ENCODE data around the gene HIPK2. TPM values are rescaled to one million over a fixed set of nuclear protein-coding genes. Genes with fewer than 3 reads are reported as not detected.
A peak's percentile ranks its signal among the peaks of the same experiment; 100 is the strongest.

HIPK2 gene
- total and polyA plus RNA-seq, 7 donors: 18.1 to 166 (median 78.5) TPM

GRCh38 chr7:139797607-139798006 lies 19.8 kb upstream of the HIPK2 start:
- no peak overlapping the region for H3K4me3 ChIP-seq
- intact Hi-C loops (cut with DNase I): no loop called here
- no peaks in the 10 kb centered on the region for H3K36me3 ChIP-seq (ENCODE audit: insufficient read depth in 1 of 2, low read depth in 1 of 2)
- WGBS, 3 donors: 77 to 79% (median 77%) methylated on average over 2 of the region's 2 CpGs
- ATAC-seq (no peak), DNase-seq (no peak)
- TF ChIP-seq CTCF (IDR thresholded peaks at IDR 0.05): no peak
- H3K27ac ChIP-seq: no peak overlapping the region
- H3K27me3 ChIP-seq (ENCODE audit: insufficient read depth in 3 of 3, low read length in 2 of 3): no peaks in the 10 kb centered on the region
- no peaks in the 10 kb centered on the region for H3K4me1 ChIP-seq
- H3K9me3 ChIP-seq: no peaks in the 10 kb centered on the region

GRCh38 chr7:139791316-139791715 lies 13.5 kb upstream of the HIPK2 start:
- no peak for TF ChIP-seq CTCF (IDR thresholded peaks at IDR 0.05)
- H3K4me3 ChIP-seq: no peak overlapping the region
- intact Hi-C loops (cut with DNase I): no loop called here
- H3K36me3 ChIP-seq (ENCODE audit: insufficient read depth in 1 of 2, low read depth in 1 of 2): no peaks in the 10 kb centered on the region
- H3K9me3 ChIP-seq: no peaks in the 10 kb centered on the region
- H3K4me1 ChIP-seq: peaks cover 14% of the 10 kb centered on the region
- no peak for DNase-seq
- 60 to 71% (median 68%) methylated on average over 7 of the region's 7 CpGs for WGBS, 3 donors
- peaks cover 0 to 4% (median 0%) of the 10 kb centered on the region in 3 donors for H3K27me3 ChIP-seq (ENCODE audit: insufficient read depth in 3 of 3, low read length in 2 of 3)
- peak overlapping the region; percentile 72 for H3K27ac ChIP-seq
- peak; percentile 97 to 100 (median 99) for ATAC-seq

GRCh38 chr7:139784648-139785047 lies 6.8 kb upstream of the HIPK2 start:
- DNase-seq (no peak), ATAC-seq (no peak)
- intact Hi-C loops (cut with DNase I): no loop called here
- H3K9me3 ChIP-seq: no peaks in the 10 kb centered on the region
- no peaks in the 10 kb centered on the region for H3K4me1 ChIP-seq
- H3K36me3 ChIP-seq (ENCODE audit: insufficient read depth in 1 of 2, low read depth in 1 of 2): no peaks in the 10 kb centered on the region
- H3K4me3 ChIP-seq: no peak overlapping the region
- 86 to 91% (median 91%) methylated on average over 3 of the region's 3 CpGs for WGBS, 3 donors
- H3K27ac ChIP-seq: no peak overlapping the region
- no peak for TF ChIP-seq CTCF (IDR thresholded peaks at IDR 0.05)
- peaks cover 0 to 5% (median 4%) of the 10 kb centered on the region in 3 donors for H3K27me3 ChIP-seq (ENCODE audit: insufficient read depth in 3 of 3, low read length in 2 of 3)

GRCh38 chr7:139783647-139784385 lies 6.0 kb upstream of the HIPK2 start:
- Histone ChIP-seq H3K27me3 (ENCODE audit: insufficient read depth in 3 of 3, low read length in 2 of 3) (peaks cover 0 to 5% (median 4%) of the 10 kb centered on the region in 3 donors), H3K4me3 (no peak overlapping the region), H3K4me1 (peaks cover 6% of the 10 kb centered on the region), H3K36me3 (ENCODE audit: insufficient read depth in 1 of 2, low read depth in 1 of 2) (no peaks in the 10 kb centered on the region), H3K27ac (no peak overlapping the region), H3K9me3 (no peaks in the 10 kb centered on the region)
- ATAC-seq (no peak), DNase-seq (no peak)
- intact Hi-C loops (cut with DNase I): no loop called here
- TF ChIP-seq CTCF (IDR thresholded peaks at IDR 0.05): no peak
- 49 to 63% (median 62%) methylated on average over 3 of the region's 3 CpGs for WGBS, 3 donors

- intact Hi-C loops (cut with DNase I): no loop called here
- H3K27ac ChIP-seq: no peak overlapping the region
- no peaks in the 10 kb centered on the region for H3K36me3 ChIP-seq (ENCODE audit: insufficient read depth in 1 of 2, low read depth in 1 of 2)
- H3K4me1 ChIP-seq: peaks cover 11% of the 10 kb centered on the region
- DNase-seq: no peak
- H3K9me3 ChIP-seq: no peaks in the 10 kb centered on the region
- WGBS, 3 donors: 88 to 96% (median 92%) methylated on average over 3 of the region's 3 CpGs
- H3K4me3 ChIP-seq: no peak overlapping the region
- no peak for ATAC-seq
- TF ChIP-seq CTCF (IDR thresholded peaks at IDR 0.05): no peak
- peaks cover 0 to 5% (median 4%) of the 10 kb centered on the region in 3 donors for H3K27me3 ChIP-seq (ENCODE audit: insufficient read depth in 3 of 3, low read length in 2 of 3)
Measured at GRCh38 chr7:139782932-139783331, 5.1 kb upstream of the HIPK2 start.

Measured in psoas muscle (tissue), 8 donors.